GM19043 (cell line): Measurements from ENCODE around the gene BANP.
A peak's percentile ranks its signal among the peaks of the same experiment; 100 is the strongest.

Source experiments
- ATAC-seq: cut with Tn5 transposase; IDR thresholded peaks from one replicate; pipeline ENCODE4 v1.9.1; 2021; ENCODE audit warnings: low read depth; ENCODE audit not compliant: unreplicated experiment

Gene BANP

DNA sequence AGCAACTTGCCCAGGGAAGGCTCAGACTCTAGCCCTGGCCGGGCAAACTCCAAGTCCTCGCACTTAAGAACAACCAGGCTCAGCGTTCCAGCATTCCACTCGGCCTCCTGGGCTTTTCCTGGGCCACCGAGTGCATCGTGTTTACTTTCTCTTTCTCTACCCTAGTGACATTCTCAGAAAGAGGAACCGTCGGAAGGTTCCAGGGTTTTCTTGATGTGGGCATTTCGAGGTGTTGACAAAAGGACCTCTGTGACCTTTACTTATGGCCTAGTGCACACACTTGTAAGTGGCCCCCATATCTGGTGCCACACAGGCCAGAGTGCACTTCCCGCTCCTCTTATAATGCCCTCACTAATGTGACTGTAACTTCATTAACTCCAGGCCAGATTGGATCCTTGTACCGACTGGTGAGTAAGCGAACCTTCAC lies 3.1 kb upstream of the BANP start:
- ATAC-seq, result no peak

DNA sequence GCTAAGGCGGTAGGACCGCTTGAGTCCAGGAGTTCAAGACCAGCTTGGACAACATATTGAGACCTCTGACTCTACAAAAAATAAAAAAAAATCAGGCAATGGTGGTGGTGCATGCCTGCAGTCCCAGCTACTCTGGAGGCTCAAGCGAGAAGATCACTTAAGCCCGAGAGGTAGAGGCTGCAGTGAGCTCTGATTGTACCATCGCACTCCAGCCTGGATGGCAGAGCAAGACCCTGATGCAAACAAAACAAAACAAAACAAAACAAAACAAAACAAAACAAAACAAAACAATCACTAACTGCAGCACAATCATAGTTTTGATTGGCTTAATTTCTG lies 2.5 kb upstream of the BANP start:
- no peak for ATAC-seq

DNA sequence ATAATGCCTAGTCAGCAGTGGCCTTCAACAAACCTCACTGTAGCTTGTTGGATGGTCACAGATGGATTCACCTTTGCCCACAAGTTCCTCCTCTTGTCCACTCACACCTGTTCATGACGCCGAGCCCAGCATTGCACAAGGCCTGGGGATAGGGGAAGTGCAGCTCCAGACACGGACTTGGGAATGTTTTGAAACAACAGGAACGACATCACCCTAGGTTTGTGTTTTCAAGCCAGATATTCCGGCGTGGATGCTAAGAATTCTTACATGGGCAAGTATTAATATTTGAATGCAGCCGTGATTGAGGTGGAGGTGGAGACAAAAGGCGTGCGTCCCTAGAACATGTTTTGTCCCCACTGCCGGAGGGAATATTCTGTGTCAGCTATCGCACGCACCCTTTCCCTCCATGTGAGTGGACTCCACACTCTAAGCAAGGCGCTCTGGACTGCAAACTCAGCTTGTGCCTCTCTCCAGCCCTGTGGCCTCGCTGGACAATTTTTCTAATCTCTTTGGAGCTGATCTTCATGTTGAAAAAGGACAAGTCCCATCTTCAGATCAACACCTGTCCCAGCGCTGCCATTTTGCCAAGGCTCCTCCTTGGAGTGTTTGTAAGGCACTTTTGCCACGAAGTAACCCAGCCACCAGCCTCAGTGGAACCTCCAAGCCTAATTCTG lies 2.0 kb upstream of the BANP start:
- ATAC-seq, result no peak

DNA sequence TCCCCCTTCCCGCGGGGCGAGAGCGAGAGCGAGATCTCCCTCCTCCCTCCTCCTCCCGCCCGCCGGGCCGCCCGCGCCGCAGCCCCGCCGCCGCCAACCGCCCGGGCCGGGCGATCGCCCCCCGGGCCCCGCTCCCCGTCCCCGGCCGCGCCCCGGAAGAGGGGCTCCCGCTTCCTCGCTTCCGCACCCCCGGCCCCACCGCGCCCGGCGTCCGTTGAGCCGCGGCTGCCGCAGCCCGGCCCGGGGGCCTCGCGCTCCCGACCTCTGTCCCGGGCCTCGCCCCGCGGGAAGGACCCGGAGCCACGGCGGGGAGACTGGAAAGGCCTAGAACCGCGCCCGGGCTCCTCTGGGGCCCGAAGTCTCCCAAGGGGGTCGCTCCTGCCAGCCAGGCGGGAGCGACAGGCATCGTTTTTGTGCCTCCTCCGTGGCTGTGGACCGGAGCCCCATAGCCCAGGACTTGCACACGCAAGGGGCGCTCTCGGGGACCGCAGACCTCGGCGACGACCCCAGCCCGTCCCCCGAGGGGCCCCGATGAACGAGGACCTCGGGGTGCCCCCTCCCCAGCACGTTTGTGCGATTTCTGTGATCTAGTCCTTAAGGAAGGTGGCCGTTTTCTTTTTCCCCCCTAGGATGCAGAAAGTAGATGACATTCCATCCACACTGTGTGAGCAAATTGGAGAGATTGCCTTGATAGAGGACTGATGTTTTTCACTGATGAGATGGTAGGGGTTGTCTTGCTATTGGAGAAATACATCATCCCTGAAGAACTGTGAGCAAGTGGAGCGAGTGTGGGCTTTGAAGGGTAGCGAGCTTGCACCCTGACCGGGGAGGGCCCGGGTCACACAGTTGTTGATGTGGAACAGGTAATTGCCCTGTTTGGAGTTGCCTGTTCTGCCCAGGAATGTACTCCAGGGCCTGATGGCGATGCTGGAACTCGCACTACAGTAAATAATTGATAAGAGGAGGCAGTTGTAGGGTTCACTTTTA lies 611 bp downstream of the BANP start:
- peak; percentile 3 for ATAC-seq

DNA sequence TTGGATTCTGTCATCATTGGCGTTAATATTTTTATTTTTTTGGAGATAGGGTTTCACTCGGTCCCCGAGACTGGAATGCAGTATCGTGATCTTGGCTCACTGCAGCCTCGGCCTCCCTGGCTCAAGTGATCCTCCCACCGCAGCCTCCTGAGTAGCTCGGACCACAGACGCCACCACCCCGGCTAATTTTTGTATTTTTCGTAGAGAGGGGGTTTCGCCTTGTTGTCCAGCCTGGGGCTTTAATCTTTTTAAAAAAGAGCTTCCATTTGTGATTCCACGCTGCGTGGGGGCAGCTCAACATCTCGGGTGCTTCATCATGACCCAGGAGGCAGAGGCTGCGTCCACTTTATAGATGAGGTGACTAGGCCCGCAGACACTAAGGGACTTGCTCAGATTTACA lies 1.5 kb downstream of the BANP start:
- no peak for ATAC-seq

DNA sequence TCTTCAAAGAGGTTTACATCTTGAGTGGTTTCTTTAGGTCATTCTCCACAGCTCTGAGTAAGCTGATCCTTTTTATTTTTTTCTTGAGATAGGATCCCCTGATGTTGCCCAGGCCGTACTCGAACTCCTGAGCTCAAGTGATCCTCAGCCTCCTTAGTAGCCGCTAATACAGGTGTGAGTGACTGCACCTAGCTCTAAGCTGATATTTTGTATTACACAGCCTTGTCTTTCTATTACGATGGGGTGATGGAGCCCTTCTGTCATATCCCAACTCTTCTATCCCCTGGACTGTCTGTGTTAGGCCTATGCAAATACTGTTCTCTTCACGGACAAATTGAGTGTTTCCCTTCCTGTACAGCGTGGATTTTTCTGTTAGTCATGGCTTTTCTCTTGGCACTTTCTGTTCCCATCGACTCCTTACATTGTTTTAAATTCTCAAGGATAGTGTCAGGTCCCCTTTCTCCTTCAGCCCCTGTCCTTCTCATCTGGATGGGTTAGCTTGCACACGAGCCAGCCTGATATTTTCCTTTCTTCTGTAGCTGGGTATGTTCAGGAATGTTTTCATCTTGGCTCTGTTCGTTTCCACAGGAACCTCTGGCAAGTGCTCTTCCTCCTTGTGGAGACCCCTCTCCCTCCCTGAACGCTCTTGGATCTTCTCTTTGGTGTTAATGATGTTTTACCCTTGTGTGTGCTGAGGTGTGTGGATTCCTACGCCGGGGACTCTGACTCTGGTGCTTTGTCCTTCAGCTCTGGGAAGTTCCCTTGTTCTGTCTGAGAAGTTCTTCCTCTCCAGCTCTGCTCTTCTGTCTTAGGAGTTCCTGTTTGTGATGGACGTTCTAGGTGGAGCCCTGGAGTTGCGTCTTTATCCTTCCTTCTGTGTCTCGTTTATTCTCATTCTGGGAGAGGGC lies 2.3 kb downstream of the BANP start:
- ATAC-seq, result no peak

DNA sequence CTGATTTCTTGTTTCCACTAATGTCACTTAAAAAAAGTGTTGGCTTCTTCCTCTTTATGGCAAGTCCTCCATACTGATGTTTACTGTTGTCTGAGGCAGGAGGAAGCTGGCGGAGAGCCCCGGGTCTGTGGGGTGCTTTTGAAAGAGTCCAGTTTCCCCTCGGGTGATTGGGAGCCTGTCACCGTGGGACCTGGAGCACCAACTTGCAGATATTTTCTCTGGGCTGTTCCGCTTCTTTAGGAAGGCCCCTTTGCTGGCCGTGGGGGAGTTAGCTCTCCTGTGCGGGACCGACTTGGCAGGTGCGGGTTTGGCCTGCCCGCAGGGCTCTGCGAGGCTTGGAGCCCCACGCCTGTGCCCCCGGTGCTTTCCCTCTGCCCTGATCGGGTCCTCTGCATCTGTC lies 3.1 kb downstream of the BANP start:
- no peak for ATAC-seq

DNA sequence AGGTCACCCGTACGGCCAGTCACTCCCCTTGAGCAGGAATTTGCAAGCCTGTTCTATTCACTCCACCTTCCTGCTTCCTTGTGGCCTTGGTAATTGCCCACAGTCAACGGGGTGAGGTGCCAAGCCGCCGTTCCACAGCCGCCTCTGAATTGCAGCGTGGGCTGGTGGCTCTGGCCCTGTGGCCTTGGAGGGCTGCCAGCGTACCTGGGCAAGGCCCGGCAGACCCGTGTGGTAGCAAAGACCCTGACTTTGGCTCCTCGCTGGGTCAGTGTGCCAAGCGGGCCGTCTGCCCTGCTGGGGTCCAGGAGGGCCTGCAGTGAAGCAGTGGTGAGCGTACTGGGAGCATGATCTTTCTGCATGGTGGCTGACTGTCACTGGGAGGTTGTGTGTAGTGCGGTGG lies 3.6 kb downstream of the BANP start:
- no peak for ATAC-seq

DNA sequence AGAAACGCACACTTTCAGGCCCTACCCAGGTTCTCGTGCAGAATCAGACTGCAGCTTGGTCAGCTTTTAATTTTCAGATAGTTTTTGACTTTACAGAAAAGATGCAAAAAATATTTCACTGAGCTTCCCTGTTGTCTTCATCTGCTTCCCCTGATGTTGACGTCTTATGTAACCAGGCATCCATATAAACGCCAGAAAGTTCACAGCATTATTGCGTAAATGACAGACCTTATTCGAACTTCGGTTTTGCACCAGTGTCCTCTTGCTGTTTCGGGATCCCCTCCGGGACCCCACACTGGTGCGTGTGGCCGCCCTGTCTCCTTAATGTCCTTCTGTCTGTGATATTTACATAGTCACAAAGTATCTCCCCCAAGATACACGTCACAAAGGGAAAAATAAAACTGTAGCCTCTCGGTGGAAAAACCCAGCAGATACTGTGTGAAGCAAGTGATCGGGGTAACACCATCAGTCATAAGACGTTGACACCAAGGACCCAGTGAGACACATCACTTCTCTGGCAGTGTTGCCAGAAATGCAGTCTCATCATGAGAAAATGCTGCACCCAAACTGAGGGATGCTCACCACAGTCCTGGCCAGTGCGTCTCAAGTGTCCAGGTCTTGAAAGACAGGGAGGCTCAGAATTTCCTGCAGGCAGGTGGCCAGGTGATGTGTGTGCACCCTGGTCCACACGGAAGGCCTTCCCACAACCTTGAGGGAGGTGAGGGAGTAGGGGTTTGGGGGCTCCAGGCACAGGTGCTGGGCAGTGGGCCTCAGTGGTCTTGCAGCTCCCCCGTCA lies 4.3 kb downstream of the BANP start:
- no peak for ATAC-seq

DNA sequence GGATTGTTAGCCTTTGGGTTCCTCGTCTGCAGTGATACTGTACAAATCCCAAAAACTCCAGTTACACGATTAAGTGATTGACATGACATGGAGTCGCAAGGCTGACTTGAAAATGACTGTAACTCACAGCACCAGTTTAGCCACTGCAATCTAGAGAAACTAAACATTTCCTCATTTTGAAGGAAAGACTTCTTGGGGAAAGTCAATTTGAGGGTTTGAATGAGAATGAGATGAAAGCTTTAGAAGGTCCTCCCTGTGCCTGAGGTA lies 4.8 kb downstream of the BANP start:
- ATAC-seq, result no peak

DNA sequence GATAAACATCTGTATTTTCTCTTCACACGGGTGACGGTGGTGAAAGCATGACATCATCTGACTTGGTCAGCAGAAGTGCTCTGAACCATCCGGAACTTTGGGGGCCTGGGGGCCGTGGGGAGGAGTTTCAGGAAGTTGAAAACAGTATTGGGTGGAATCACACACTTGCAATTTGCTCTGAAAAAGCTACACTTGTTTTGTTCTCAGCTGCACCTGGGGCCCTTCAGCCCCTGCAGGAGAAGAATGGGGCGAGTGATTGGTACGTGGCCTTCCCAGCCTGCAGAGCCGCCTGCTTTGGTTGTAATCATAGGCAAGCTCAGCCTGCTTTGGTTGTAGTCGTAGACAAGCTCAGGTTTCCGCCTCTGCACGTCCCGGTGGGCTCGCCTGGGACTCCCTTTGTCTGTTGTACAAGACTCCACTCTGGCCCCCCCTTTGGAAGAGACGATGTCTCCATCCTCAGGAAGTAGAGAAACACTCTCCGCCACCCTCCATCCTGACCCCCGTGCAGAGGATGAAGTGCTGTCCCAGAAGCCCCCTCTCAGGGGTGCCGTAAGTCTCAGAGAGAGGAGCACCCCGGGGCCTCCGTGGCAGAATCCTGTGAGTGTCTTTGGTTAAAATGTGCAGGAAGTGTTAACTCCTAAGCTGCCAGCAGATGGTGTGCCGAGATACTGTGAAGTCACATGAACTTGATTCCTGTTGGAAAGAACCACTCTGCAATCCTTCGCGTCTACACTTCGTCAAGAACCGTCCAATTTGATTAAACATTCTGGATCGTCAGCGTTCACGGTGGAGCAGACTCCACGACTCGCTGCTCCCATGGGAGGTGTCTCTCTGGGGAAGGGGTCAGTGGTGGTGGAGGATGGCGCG lies 5.4 kb downstream of the BANP start:
- ATAC-seq, result peak; percentile 40

DNA sequence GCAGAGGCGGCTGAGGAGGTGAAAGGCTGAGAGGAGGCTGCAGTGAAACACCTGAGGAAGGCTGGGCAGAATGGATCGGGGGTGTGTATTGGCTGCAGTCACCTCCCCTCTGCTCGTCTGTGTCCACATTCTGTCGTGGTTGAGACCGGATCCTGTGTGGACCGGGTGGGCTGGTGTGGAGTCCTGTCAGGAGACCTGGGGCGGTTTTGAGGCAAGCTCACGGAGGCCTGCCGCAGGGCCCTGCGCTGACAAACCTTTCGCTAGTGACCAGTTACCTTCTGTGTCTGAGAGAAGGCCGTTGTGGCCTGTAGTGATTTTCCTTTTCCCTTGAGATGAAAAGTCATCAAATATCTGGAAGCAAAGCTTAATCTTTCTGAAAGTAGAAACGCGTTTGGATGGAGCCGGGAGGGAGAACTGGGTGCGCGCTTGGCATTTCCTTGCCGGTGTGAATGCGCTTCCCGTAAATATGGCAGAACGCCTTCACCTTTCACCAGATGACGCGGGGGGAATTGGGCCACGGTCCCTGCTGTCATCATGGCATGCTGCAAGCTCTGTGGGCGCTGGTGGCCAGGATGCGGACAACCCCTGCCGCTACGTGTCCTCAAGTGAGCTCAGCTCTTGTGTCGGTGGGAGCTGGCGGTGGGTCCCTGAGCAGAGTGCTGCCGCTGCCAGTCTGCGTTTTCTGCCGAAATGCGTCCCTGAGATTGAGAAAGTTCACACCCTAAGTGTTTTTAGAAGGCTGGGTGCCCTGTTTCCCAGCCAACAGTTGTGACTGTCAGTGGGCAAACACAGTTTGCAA lies 6.3 kb downstream of the BANP start:
- no peak for ATAC-seq

DNA sequence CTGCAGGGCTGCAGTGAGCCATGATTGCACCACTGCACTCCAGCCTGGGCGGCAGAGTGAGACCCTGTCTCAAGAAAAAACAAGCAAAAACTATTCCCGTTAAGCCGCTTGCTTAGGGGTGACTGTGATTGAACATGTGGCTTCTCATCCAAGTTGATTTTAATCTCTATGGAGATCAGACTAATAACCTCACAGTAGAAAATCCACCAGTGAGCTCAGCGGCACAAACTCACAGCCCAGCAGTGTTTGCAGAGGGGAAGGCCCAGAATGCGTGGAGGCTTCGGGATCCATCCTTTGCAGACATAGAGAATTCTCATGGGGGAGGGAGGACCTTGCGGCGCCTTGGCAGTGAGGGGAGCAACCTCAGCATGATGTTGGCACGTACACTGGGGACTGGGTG lies 7.4 kb downstream of the BANP start:
- no peak for ATAC-seq

DNA sequence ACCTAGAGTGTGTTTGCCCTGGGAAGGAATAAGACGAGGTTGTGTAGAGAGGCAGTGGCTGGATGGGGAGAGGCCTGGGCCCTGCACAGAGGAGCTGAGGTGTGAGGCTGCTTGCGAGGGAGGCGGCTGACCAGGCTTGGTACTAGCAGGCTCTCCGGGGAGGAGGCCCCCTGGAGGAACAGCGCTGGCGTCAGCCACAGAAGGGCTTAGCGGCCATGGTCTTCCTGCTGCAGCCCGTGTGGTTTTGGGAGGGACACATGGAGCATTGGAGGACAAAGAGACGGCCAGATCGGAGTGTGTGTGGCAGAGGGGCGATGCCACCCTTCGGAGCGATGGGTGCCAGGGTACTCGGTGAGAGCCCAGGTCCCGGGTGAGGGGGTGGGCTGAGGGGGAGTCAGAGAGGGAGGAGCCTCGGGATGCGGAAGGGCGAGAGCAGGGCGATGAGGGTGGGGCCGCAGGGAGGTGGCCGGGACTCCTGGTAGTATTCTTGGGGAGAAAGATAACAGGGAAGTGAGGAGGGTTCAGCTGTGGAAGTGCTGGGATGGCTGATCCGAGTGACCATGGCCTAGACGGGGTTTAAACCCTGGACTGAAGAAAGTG lies 8.3 kb downstream of the BANP start:
- no peak for ATAC-seq

DNA sequence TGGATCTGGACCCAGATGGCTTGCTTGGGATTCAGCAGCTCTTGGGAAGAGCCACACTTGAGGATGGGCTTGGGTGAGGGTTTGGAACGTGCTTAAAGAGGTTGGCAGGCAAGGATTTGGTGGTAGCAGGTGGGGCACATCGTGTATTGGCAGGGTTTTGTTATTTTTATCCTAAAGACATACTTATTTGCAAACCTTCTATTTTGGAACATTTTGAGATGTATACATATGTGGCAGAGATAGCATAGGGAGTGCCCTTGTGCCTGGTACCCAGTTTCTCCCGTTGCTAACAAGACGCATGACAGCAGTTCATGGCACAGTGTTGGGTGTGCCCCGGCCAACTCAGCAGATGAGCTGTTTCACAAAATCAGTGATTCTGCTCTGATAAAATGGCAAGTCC lies 9.1 kb downstream of the BANP start:
- no peak for ATAC-seq

DNA sequence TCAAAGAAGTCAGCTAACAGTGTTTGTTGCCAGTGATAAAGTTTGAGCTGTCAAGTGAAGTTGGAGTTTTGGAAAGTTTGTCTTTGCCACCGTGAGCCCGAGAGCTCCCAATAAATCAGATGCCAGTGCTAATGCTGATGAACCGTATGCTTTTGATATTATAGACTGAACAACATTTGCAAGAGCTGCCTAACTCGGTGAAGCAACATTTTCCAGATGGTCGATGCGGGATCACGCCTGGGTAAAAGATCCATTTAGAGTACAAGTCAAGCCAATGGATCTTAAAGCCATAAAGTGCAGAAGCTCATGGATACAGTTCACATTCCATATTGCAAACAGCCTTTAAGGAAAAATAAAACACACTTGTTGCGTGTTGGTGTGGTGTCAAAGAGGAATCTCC lies 9.6 kb downstream of the BANP start:
- ATAC-seq, result no peak

DNA sequence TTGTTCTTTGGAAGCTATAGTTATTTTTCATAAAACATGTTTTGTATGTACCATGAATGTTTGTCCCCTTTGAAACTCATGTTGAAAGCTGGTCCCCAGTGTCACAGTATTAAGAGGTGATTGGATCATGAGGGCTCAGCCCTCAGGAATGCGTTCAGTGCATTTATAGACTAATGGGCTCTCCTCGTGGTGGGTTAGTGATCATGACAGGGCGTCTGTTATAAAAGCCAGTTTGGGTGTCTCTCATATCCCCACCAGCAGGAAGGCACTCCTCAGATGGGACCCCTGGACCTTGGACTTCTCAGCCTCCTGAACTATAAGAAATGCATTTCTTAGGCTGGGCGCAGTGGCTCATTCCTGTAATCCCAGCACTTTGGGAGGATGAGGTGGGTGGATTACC lies 10.4 kb downstream of the BANP start:
- ATAC-seq, result no peak

DNA sequence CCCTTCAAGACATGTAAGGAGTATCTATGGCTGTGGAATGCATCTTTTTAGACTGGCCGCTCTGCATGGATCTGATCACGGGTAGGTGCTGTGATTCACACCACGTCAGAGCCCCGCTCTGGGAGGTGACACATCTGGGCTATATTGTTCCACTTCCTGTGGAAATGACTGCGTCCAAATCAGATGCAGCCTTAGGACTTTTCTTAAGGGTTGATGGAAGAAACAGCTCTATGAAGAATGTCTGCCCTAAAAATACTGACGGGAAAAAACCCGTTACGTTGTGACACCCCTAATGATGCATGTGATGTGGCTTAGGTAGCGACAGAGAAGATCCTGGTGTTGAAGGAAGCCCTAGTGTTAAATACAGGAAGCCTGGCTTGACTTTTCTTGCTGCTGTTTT lies 12.2 kb downstream of the BANP start:
- ATAC-seq, result no peak
